Measurements from ENCODE around the gene BEST2.

DNA sequence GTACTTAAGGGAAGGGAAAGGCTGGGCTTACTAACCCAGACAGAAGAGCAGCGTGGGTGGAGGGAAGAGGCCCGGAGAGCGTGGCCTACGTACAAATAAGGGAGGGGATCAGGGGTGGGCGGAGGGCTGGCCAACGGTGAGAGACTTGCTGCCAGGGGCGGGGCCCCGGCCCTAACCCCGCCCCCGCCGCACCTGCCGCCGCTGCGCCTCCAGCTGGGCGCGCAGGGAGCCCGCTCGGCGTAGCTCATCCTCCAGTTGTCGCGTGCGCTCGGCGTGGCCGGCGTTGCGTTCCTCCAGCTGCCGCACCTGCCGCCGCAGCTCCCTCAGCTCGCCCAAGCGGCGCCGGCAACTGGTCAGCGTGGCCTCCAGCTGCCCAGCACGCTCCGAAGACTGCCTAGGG is 18.1 kb downstream of the BEST2 start:
- TF ChIP-seq, protein P1, sequence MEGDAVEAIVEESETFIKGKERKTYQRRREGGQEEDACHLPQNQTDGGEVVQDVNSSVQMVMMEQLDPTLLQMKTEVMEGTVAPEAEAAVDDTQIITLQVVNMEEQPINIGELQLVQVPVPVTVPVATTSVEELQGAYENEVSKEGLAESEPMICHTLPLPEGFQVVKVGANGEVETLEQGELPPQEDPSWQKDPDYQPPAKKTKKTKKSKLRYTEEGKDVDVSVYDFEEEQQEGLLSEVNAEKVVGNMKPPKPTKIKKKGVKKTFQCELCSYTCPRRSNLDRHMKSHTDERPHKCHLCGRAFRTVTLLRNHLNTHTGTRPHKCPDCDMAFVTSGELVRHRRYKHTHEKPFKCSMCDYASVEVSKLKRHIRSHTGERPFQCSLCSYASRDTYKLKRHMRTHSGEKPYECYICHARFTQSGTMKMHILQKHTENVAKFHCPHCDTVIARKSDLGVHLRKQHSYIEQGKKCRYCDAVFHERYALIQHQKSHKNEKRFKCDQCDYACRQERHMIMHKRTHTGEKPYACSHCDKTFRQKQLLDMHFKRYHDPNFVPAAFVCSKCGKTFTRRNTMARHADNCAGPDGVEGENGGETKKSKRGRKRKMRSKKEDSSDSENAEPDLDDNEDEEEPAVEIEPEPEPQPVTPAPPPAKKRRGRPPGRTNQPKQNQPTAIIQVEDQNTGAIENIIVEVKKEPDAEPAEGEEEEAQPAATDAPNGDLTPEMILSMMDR (IDR thresholded peaks at IDR 0.05), result peak in 2 of 6 experiments; percentile 2 to 15
- TF ChIP-seq POLR2A (IDR thresholded peaks at IDR 0.05), result no peak
